ENCODE measurements around the gene PAN2.

DNA sequence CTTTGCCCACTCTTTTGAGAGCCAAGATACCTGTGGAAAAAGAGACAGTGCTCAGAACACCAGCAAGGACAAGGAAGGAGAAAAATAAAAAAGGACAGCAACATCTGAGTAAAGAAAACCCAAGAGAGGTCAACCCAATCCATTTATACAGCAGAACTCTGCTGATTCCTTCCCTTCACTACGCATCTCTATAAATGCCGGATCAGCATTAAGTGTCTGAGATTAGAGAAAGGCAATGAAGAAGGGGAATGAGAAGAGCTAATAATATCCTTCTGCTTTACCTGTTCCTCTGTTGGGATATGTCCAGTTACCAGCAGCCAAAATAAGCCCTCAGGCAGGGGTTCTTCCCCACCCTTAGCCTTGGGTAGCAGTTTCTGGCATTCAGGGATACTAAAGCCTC lies 51.2 kb downstream of the PAN2 start:
- TF ChIP-seq, protein P1, sequence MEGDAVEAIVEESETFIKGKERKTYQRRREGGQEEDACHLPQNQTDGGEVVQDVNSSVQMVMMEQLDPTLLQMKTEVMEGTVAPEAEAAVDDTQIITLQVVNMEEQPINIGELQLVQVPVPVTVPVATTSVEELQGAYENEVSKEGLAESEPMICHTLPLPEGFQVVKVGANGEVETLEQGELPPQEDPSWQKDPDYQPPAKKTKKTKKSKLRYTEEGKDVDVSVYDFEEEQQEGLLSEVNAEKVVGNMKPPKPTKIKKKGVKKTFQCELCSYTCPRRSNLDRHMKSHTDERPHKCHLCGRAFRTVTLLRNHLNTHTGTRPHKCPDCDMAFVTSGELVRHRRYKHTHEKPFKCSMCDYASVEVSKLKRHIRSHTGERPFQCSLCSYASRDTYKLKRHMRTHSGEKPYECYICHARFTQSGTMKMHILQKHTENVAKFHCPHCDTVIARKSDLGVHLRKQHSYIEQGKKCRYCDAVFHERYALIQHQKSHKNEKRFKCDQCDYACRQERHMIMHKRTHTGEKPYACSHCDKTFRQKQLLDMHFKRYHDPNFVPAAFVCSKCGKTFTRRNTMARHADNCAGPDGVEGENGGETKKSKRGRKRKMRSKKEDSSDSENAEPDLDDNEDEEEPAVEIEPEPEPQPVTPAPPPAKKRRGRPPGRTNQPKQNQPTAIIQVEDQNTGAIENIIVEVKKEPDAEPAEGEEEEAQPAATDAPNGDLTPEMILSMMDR (IDR thresholded peaks at IDR 0.05) = no peak
- TF ChIP-seq POLR2A (IDR thresholded peaks at IDR 0.05) = no peak
